ENCODE measurements around the gene MON1B.

- no peak for TF ChIP-seq ZNF565 (CRISPR knock-in tag; conservative IDR thresholded peaks at IDR 0.05; ENCODE audit: low read depth)
- TF ChIP-seq, protein P1, sequence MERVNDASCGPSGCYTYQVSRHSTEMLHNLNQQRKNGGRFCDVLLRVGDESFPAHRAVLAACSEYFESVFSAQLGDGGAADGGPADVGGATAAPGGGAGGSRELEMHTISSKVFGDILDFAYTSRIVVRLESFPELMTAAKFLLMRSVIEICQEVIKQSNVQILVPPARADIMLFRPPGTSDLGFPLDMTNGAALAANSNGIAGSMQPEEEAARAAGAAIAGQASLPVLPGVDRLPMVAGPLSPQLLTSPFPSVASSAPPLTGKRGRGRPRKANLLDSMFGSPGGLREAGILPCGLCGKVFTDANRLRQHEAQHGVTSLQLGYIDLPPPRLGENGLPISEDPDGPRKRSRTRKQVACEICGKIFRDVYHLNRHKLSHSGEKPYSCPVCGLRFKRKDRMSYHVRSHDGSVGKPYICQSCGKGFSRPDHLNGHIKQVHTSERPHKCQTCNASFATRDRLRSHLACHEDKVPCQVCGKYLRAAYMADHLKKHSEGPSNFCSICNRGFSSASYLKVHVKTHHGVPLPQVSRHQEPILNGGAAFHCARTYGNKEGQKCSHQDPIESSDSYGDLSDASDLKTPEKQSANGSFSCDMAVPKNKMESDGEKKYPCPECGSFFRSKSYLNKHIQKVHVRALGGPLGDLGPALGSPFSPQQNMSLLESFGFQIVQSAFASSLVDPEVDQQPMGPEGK (CRISPR knock-in tag; IDR thresholded peaks at IDR 0.05; ENCODE audit: borderline replicate concordance) = no peak
- no peak for TF ChIP-seq TCF4 (CRISPR knock-in tag; IDR thresholded peaks at IDR 0.05; ENCODE audit: borderline replicate concordance)
- TF ChIP-seq, protein P2, sequence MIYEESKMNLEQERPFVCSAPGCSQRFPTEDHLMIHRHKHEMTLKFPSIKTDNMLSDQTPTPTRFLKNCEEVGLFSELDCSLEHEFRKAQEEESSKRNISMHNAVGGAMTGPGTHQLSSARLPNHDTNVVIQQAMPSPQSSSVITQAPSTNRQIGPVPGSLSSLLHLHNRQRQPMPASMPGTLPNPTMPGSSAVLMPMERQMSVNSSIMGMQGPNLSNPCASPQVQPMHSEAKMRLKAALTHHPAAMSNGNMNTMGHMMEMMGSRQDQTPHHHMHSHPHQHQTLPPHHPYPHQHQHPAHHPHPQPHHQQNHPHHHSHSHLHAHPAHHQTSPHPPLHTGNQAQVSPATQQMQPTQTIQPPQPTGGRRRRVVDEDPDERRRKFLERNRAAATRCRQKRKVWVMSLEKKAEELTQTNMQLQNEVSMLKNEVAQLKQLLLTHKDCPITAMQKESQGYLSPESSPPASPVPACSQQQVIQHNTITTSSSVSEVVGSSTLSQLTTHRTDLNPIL (CRISPR knock-in tag; IDR thresholded peaks at IDR 0.05; ENCODE audit: low read depth) = no peak
- TF ChIP-seq, protein P3, sequence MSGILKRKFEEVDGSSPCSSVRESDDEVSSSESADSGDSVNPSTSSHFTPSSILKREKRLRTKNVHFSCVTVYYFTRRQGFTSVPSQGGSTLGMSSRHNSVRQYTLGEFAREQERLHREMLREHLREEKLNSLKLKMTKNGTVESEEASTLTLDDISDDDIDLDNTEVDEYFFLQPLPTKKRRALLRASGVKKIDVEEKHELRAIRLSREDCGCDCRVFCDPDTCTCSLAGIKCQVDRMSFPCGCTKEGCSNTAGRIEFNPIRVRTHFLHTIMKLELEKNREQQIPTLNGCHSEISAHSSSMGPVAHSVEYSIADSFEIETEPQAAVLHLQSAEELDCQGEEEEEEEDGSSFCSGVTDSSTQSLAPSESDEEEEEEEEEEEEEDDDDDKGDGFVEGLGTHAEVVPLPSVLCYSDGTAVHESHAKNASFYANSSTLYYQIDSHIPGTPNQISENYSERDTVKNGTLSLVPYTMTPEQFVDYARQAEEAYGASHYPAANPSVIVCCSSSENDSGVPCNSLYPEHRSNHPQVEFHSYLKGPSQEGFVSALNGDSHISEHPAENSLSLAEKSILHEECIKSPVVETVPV (CRISPR knock-in tag; IDR thresholded peaks at IDR 0.05) = no peak
- no peak for TF ChIP-seq ZFP3 (CRISPR knock-in tag; IDR thresholded peaks at IDR 0.05)
- TF ChIP-seq, protein P4, sequence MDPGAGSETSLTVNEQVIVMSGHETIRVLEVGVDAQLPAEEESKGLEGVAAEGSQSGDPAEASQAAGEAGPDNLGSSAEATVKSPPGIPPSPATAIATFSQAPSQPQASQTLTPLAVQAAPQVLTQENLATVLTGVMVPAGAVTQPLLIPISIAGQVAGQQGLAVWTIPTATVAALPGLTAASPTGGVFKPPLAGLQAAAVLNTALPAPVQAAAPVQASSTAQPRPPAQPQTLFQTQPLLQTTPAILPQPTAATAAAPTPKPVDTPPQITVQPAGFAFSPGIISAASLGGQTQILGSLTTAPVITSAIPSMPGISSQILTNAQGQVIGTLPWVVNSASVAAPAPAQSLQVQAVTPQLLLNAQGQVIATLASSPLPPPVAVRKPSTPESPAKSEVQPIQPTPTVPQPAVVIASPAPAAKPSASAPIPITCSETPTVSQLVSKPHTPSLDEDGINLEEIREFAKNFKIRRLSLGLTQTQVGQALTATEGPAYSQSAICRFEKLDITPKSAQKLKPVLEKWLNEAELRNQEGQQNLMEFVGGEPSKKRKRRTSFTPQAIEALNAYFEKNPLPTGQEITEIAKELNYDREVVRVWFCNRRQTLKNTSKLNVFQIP (CRISPR knock-in tag; IDR thresholded peaks at IDR 0.05; ENCODE audit: borderline replicate concordance, low read depth) = no peak
- TF ChIP-seq ZFP30 (CRISPR knock-in tag; IDR thresholded peaks at IDR 0.05) = no peak
- TF ChIP-seq ARNTL (CRISPR knock-in tag; IDR thresholded peaks at IDR 0.05; ENCODE audit: borderline replicate concordance, low read depth) = no peak
- TF ChIP-seq BACH2 (CRISPR knock-in tag; IDR thresholded peaks at IDR 0.05; ENCODE audit: borderline replicate concordance) = no peak
- no peak for TF ChIP-seq GLIS3 (CRISPR knock-in tag; IDR thresholded peaks at IDR 0.05)
- no peak for TF ChIP-seq SNAI2 (CRISPR knock-in tag; IDR thresholded peaks at IDR 0.05)
- TF ChIP-seq ESRRG (CRISPR knock-in tag; IDR thresholded peaks at IDR 0.05) = no peak
Measured at GRCh38 chr16:77193377-77193776, 2.4 kb downstream of the MON1B start.

Measured in SK-N-SH treated with all-trans-retinoic acid at 6 μM for 48 hours (cell line).